Measurements from ENCODE around the gene LRRC4C. TPM values are rescaled to one million over a fixed set of nuclear protein-coding genes. Genes with fewer than 3 reads are reported as not detected.
A peak's percentile ranks its signal among the peaks of the same experiment; 100 is the strongest.

The LRRC4C gene
- polyA plus RNA-seq, 1 donor from 2014 or later: 24.3 TPM

GRCh38 chr11:41003339-41004282, 455.8 kb downstream of the LRRC4C start:
- no peaks in the 10 kb centered on the region for H3F3A ChIP-seq (ENCODE audit: insufficient read depth, low read length, poor library complexity, severe bottlenecking)
- H3K4me3 ChIP-seq (ENCODE audit: low read length): peak overlapping the region; percentile 0
- peak overlapping the region; percentile 21 for H3K27ac ChIP-seq (ENCODE audit: low read length)
- H3K4me2 ChIP-seq (ENCODE audit: low read length): peak overlapping the region; percentile 31
- no peaks in the 10 kb centered on the region for H4K20me1 ChIP-seq (ENCODE audit: insufficient read depth)
- TF ChIP-seq EZH2 (IDR thresholded peaks at IDR 0.05; ENCODE audit: borderline replicate concordance, insufficient read depth, low read length, poor library complexity, severe bottlenecking): no peak
- TF ChIP-seq POLR2AphosphoS5 (IDR thresholded peaks at IDR 0.05): peak; percentile 67
- no peak for TF ChIP-seq RAD21 (conservative IDR thresholded peaks at IDR 0.05)
- peak; percentile 73 for TF ChIP-seq EP300 (conservative IDR thresholded peaks at IDR 0.05; ENCODE audit: poor library complexity, severe bottlenecking)
- no peaks in the 10 kb centered on the region for H3K36me3 ChIP-seq (ENCODE audit: insufficient read depth, low read length)
- H2AFZ ChIP-seq (ENCODE audit: low read depth, low read length): no peak overlapping the region
- no peaks in the 10 kb centered on the region for H3K9me2 ChIP-seq (ENCODE audit: insufficient read depth, low read length)
- no peaks in the 10 kb centered on the region for H3K27me3 ChIP-seq (ENCODE audit: insufficient read depth, low read depth, low read length)
- H3K79me2 ChIP-seq (replicated peaks; ENCODE audit: insufficient read depth, low read length): no peaks in the 10 kb centered on the region
- H3K9ac ChIP-seq (ENCODE audit: low read length): no peak overlapping the region
- no peaks in the 10 kb centered on the region for H3K9me3 ChIP-seq (ENCODE audit: low read length)

- no peak overlapping the region for H3K4me3 ChIP-seq (ENCODE audit: low read length)
- H3K9me2 ChIP-seq (ENCODE audit: insufficient read depth, low read length): no peaks in the 10 kb centered on the region
- no peak overlapping the region for H2AFZ ChIP-seq (ENCODE audit: low read depth, low read length)
- no peak overlapping the region for H3K27ac ChIP-seq (ENCODE audit: low read length)
- no peaks in the 10 kb centered on the region for H3F3A ChIP-seq (ENCODE audit: insufficient read depth, low read length, poor library complexity, severe bottlenecking)
- H3K36me3 ChIP-seq (ENCODE audit: insufficient read depth, low read length): no peaks in the 10 kb centered on the region
- TF ChIP-seq REST (IDR thresholded peaks at IDR 0.05; ENCODE audit: borderline replicate concordance) (peak; percentile 79), RAD21 (conservative IDR thresholded peaks at IDR 0.05) (peak; percentile 14), TAF1 (IDR thresholded peaks at IDR 0.05; ENCODE audit: low read depth) (no peak), SMC3 (conservative IDR thresholded peaks at IDR 0.05; ENCODE audit: poor library complexity) (peak; percentile 18), MXI1 (conservative IDR thresholded peaks at IDR 0.05; ENCODE audit: poor library complexity, severe bottlenecking) (no peak), POLR2AphosphoS5 (IDR thresholded peaks at IDR 0.05) (peak; percentile 84), EP300 (conservative IDR thresholded peaks at IDR 0.05; ENCODE audit: poor library complexity, severe bottlenecking) (peak; percentile 81), EZH2 (IDR thresholded peaks at IDR 0.05; ENCODE audit: borderline replicate concordance, insufficient read depth, low read length, poor library complexity, severe bottlenecking) (no peak)
- TF ChIP-seq, protein P1, sequence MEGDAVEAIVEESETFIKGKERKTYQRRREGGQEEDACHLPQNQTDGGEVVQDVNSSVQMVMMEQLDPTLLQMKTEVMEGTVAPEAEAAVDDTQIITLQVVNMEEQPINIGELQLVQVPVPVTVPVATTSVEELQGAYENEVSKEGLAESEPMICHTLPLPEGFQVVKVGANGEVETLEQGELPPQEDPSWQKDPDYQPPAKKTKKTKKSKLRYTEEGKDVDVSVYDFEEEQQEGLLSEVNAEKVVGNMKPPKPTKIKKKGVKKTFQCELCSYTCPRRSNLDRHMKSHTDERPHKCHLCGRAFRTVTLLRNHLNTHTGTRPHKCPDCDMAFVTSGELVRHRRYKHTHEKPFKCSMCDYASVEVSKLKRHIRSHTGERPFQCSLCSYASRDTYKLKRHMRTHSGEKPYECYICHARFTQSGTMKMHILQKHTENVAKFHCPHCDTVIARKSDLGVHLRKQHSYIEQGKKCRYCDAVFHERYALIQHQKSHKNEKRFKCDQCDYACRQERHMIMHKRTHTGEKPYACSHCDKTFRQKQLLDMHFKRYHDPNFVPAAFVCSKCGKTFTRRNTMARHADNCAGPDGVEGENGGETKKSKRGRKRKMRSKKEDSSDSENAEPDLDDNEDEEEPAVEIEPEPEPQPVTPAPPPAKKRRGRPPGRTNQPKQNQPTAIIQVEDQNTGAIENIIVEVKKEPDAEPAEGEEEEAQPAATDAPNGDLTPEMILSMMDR (IDR thresholded peaks at IDR 0.05; ENCODE audit: poor library complexity, severe bottlenecking): no peak
- no peaks in the 10 kb centered on the region for H3K9me3 ChIP-seq (ENCODE audit: low read length)
- no peaks in the 10 kb centered on the region for H3K79me2 ChIP-seq (replicated peaks; ENCODE audit: insufficient read depth, low read length)
- no peak overlapping the region for H3K4me2 ChIP-seq (ENCODE audit: low read length)
- no peaks in the 10 kb centered on the region for H4K20me1 ChIP-seq (ENCODE audit: insufficient read depth)
- no peaks in the 10 kb centered on the region for H3K27me3 ChIP-seq (ENCODE audit: insufficient read depth, low read depth, low read length)
- no peak overlapping the region for H3K9ac ChIP-seq (ENCODE audit: low read length)
These were observed 460.5 kb downstream of the LRRC4C start for GRCh38 chr11:40998920-40999319.

All from neural cell (in vitro differentiated cells).